ENCODE data around the gene AHI1. TPM values are rescaled to one million over a fixed set of nuclear protein-coding genes. Genes with fewer than 3 reads are reported as not detected.
A peak's percentile ranks its signal among the peaks of the same experiment; 100 is the strongest.

The AHI1 gene
- total RNA-seq (2021) (18.1 to 18.8 TPM (median 18.4 TPM) in 3 replicates), Bru-seq, nascent RNA (percentile 71 among the genes with signal in this experiment)
- long read RNA-seq, experiment 1, full-length matches to known transcripts = 10 of 61 reads
- long read RNA-seq, experiment 1, partial matches to known transcripts = 15 of 61 reads
- long read RNA-seq, experiment 1, other reads (novel, unspliced or antisense) = 36 of 61 reads
- long read RNA-seq, experiment 2, partial matches to known transcripts = 2 of 14 reads
- long read RNA-seq, experiment 2, other reads (novel, unspliced or antisense) = 12 of 14 reads
- long read RNA-seq, experiment 3, partial matches to known transcripts = 34 of 38 reads
- long read RNA-seq, experiment 3, other reads (novel, unspliced or antisense) = 3 of 38 reads

- Mint-ChIP-seq H3K36me3 (peaks cover 6% of the 10 kb centered on the region; the same call in 1 of the 2 replicates), H3K27ac (peak within 1 kb of the TSS; percentile 38; the same call in 1 of the 2 replicates), H3K4me3 (no peak within 1 kb of the TSS), H3K4me1 (peaks cover 8% of the 10 kb centered on the region; the same call in 1 of the 2 replicates), H3K9me3 (no peaks in the 10 kb centered on the region), H3K27me3 (ENCODE audit: low read depth) (no peaks in the 10 kb centered on the region)
- CTCF ChIA-PET = interaction anchor here (0.9 to 1.3 kb wide), 2 partner anchors 9 to 412 kb away, joined by 3 read pairs; no protein-coding TSS in a partner anchor
- peak; percentile 96 for ATAC-seq
- peak; percentile 93 for DNase-seq (ENCODE audit: low spot score)
- POLR2A ChIA-PET = no interaction called here
- TF ChIP-seq, protein P1, sequence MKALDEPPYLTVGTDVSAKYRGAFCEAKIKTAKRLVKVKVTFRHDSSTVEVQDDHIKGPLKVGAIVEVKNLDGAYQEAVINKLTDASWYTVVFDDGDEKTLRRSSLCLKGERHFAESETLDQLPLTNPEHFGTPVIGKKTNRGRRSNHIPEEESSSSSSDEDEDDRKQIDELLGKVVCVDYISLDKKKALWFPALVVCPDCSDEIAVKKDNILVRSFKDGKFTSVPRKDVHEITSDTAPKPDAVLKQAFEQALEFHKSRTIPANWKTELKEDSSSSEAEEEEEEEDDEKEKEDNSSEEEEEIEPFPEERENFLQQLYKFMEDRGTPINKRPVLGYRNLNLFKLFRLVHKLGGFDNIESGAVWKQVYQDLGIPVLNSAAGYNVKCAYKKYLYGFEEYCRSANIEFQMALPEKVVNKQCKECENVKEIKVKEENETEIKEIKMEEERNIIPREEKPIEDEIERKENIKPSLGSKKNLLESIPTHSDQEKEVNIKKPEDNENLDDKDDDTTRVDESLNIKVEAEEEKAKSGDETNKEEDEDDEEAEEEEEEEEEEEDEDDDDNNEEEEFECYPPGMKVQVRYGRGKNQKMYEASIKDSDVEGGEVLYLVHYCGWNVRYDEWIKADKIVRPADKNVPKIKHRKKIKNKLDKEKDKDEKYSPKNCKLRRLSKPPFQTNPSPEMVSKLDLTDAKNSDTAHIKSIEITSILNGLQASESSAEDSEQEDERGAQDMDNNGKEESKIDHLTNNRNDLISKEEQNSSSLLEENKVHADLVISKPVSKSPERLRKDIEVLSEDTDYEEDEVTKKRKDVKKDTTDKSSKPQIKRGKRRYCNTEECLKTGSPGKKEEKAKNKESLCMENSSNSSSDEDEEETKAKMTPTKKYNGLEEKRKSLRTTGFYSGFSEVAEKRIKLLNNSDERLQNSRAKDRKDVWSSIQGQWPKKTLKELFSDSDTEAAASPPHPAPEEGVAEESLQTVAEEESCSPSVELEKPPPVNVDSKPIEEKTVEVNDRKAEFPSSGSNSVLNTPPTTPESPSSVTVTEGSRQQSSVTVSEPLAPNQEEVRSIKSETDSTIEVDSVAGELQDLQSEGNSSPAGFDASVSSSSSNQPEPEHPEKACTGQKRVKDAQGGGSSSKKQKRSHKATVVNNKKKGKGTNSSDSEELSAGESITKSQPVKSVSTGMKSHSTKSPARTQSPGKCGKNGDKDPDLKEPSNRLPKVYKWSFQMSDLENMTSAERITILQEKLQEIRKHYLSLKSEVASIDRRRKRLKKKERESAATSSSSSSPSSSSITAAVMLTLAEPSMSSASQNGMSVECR (CRISPR knock-in tag; IDR thresholded peaks at IDR 0.05; ENCODE audit: borderline replicate concordance) = peak; percentile 95
- TF ChIP-seq FOXP1 (CRISPR knock-in tag; IDR thresholded peaks at IDR 0.05; ENCODE audit: borderline replicate concordance) (peak; percentile 98), ETV6 (CRISPR knock-in tag; IDR thresholded peaks at IDR 0.05) (peak; percentile 89; the same call in 1 of the 2 replicates), SP1 (CRISPR knock-in tag; conservative IDR thresholded peaks at IDR 0.05) (peak; percentile 80), JUN (CRISPR knock-in tag; IDR thresholded peaks at IDR 0.05) (0 out of 2 replicates have a peak, but pooled peaks have one; percentile 35), FOXP4 (CRISPR knock-in tag; IDR thresholded peaks at IDR 0.05) (peak; percentile 91), MAX (CRISPR knock-in tag; IDR thresholded peaks at IDR 0.05) (peak; percentile 86), SMAD3 (CRISPR knock-in tag; IDR thresholded peaks at IDR 0.05; ENCODE audit: borderline replicate concordance) (0 out of 2 replicates have a peak, but pooled peaks have one; percentile 23), CREM (CRISPR knock-in tag; IDR thresholded peaks at IDR 0.05) (peak; percentile 94), ZNF532 (CRISPR knock-in tag; IDR thresholded peaks at IDR 0.05; ENCODE audit: borderline replicate concordance) (no peak), RELA (CRISPR knock-in tag; IDR thresholded peaks at IDR 0.05; ENCODE audit: borderline replicate concordance) (0 out of 2 replicates have a peak, but pooled peaks have one; percentile 69), MYBL2 (CRISPR knock-in tag; IDR thresholded peaks at IDR 0.05) (peak; percentile 82), E2F5 (CRISPR knock-in tag; IDR thresholded peaks at IDR 0.05) (peak; percentile 90), TEAD1 (CRISPR knock-in tag; IDR thresholded peaks at IDR 0.05) (peak; percentile 50; the same call in 1 of the 2 replicates), CBFB (CRISPR knock-in tag; IDR thresholded peaks at IDR 0.05; ENCODE audit: low read depth) (no peak)
- TF ChIP-seq, protein P2, sequence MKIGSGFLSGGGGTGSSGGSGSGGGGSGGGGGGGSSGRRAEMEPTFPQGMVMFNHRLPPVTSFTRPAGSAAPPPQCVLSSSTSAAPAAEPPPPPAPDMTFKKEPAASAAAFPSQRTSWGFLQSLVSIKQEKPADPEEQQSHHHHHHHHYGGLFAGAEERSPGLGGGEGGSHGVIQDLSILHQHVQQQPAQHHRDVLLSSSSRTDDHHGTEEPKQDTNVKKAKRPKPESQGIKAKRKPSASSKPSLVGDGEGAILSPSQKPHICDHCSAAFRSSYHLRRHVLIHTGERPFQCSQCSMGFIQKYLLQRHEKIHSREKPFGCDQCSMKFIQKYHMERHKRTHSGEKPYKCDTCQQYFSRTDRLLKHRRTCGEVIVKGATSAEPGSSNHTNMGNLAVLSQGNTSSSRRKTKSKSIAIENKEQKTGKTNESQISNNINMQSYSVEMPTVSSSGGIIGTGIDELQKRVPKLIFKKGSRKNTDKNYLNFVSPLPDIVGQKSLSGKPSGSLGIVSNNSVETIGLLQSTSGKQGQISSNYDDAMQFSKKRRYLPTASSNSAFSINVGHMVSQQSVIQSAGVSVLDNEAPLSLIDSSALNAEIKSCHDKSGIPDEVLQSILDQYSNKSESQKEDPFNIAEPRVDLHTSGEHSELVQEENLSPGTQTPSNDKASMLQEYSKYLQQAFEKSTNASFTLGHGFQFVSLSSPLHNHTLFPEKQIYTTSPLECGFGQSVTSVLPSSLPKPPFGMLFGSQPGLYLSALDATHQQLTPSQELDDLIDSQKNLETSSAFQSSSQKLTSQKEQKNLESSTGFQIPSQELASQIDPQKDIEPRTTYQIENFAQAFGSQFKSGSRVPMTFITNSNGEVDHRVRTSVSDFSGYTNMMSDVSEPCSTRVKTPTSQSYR (CRISPR knock-in tag; IDR thresholded peaks at IDR 0.05) = 0 out of 2 replicates have a peak, but pooled peaks have one; percentile 49
- TF ChIP-seq, protein P3, sequence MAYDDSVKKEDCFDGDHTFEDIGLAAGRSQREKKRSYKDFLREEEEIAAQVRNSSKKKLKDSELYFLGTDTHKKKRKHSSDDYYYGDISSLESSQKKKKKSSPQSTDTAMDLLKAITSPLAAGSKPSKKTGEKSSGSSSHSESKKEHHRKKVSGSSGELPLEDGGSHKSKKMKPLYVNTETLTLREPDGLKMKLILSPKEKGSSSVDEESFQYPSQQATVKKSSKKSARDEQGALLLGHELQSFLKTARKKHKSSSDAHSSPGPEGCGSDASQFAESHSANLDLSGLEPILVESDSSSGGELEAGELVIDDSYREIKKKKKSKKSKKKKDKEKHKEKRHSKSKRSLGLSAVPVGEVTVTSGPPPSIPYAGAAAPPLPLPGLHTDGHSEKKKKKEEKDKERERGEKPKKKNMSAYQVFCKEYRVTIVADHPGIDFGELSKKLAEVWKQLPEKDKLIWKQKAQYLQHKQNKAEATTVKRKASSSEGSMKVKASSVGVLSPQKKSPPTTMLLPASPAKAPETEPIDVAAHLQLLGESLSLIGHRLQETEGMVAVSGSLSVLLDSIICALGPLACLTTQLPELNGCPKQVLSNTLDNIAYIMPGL (CRISPR knock-in tag; IDR thresholded peaks at IDR 0.05) = peak; percentile 90
Observed at GRCh38 chr6:135497412-135498184, at the start of gene AHI1. AHI1 (minus strand) TSS chr6:135497740; CDS start chr6:135492237, 5,503 bp downstream.

Data from WTC11 (cell line).